Right renal cortex interstitium (tissue), 3 donors: ENCODE results near the gene MIPOL1. TPM values are rescaled to one million over a fixed set of nuclear protein-coding genes. Genes with fewer than 3 reads are reported as not detected.
A peak's percentile ranks its signal among the peaks of the same experiment; 100 is the strongest.
"Not testable (repeated sequence)": the region's sequence is repeated elsewhere in the genome, so short reads cannot be mapped to it uniquely, and the experiment has no call there.

Source experiments
- DNase-seq, 3 donors: peaks; one replicate each; pipeline ENCODE4 v3.0.0-alpha.2; 2013; ENCODE audit warnings: low read depth in 3 of 3, low spot score in 2 of 3
- polyA plus RNA-seq, 3 donors: library from polyadenylated mRNA; unstranded; fragments of 120-200 nt; gene quantifications; one replicate each; pipeline ENCODE4 v1.2.1, GENCODE V29; 2013; ENCODE audit not compliant: insufficient read length in 3 of 3

The MIPOL1 gene
- polyA plus RNA-seq, 3 donors = 9.6 to 14.1 (median 11.4) TPM

GRCh38 chr14:37278636-37279538, 81.2 kb downstream of the MIPOL1 start:
- DNase-seq = no peak

GRCh38 chr14:37279818-37280217, 82.1 kb downstream of the MIPOL1 start:
- DNase-seq = no peak

- DNase-seq = no peak
Measured at GRCh38 chr14:37284760-37285159, 87.0 kb downstream of the MIPOL1 start.

- DNase-seq = no peak
Measured at GRCh38 chr14:37285220-37285619, 87.5 kb downstream of the MIPOL1 start.

GRCh38 chr14:37289688-37290087, 92.0 kb downstream of the MIPOL1 start:
- no peak for DNase-seq

- DNase-seq = not testable (repeated sequence)
Measured at GRCh38 chr14:37295262-37295661, 97.5 kb downstream of the MIPOL1 start.

- no peak for DNase-seq
Measured at GRCh38 chr14:37311252-37311651, 113.5 kb downstream of the MIPOL1 start.

- no peak for DNase-seq
Measured at GRCh38 chr14:37318938-37319337, 121.2 kb downstream of the MIPOL1 start.

- no peak for DNase-seq
Measured at GRCh38 chr14:37320106-37320505, 122.4 kb downstream of the MIPOL1 start.

- DNase-seq = no peak
Measured at GRCh38 chr14:37325332-37325731, 127.6 kb downstream of the MIPOL1 start.

- no peak for DNase-seq
Measured at GRCh38 chr14:37326434-37326833, 128.7 kb downstream of the MIPOL1 start.

GRCh38 chr14:37327933-37328332, 130.2 kb downstream of the MIPOL1 start:
- DNase-seq = not testable (repeated sequence)

- DNase-seq = no peak
Measured at GRCh38 chr14:37328673-37329072, 130.9 kb downstream of the MIPOL1 start.

- DNase-seq = no peak
Measured at GRCh38 chr14:37329189-37330001, 131.7 kb downstream of the MIPOL1 start.

GRCh38 chr14:37330910-37331309, 133.2 kb downstream of the MIPOL1 start:
- no peak for DNase-seq

- DNase-seq = no peak
Measured at GRCh38 chr14:37340353-37340752, 142.6 kb downstream of the MIPOL1 start.

- peak in 1 of 3 donors; percentile 1 for DNase-seq
Measured at GRCh38 chr14:37343307-37344094, 145.8 kb downstream of the MIPOL1 start.

- no peak for DNase-seq
Measured at GRCh38 chr14:37363661-37364060, 165.9 kb downstream of the MIPOL1 start.

GRCh38 chr14:37369425-37369824, 171.7 kb downstream of the MIPOL1 start:
- DNase-seq = no peak

- DNase-seq = no peak
Measured at GRCh38 chr14:37375566-37375965, 177.8 kb downstream of the MIPOL1 start.
